CD8-positive, alpha-beta memory T cell (primary cell): ENCODE results near the gene CTDSPL. TPM values are rescaled to one million over a fixed set of nuclear protein-coding genes. Genes with fewer than 3 reads are reported as not detected.

Source experiments
- CTCF ChIA-PET: fragments of 350-600 bp; sonication (Branson Sonifier 250); formaldehyde crosslinking; loops from one replicate; lab custom pipeline; 2021; ENCODE audit warnings: antibody characterized with exemption; lab: Charles Lee
- POLR2A ChIA-PET: fragments of 350-600 bp; sonication (Branson Sonifier 250); formaldehyde crosslinking; loops from one replicate; lab custom pipeline; 2021; ENCODE audit warnings: antibody characterized with exemption; lab: Charles Lee
- DNase-seq, 5 donors: peaks; one replicate each; pipeline versions ENCODE4 v3.0.0 to v3.0.0-alpha.2; 2020 to 2022; ENCODE audit warnings: mixed read lengths in 1 of 5
- H3K27ac ChIP-seq: one replicate; pipeline ENCODE4 v1.7.0; 2013; ENCODE audit warnings: low read depth, mild to moderate bottlenecking, low read length, moderate library complexity
- H3K27me3 ChIP-seq: 2 replicates; pipeline ENCODE4 v1.7.0; 2013; ENCODE audit warnings: low read length, mild to moderate bottlenecking; ENCODE audit not compliant: insufficient read depth, poor library complexity, severe bottlenecking
- H3K36me3 ChIP-seq: 2 replicates; pipeline ENCODE4 v1.7.0; 2013; ENCODE audit warnings: mild to moderate bottlenecking, low read length, moderate library complexity; ENCODE audit not compliant: insufficient read depth
- H3K4me1 ChIP-seq: 2 replicates; pipeline ENCODE4 v1.7.0; 2013; ENCODE audit warnings: mild to moderate bottlenecking, low read length, moderate library complexity; ENCODE audit not compliant: insufficient read depth
- H3K4me3 ChIP-seq: 2 replicates; pipeline ENCODE4 v1.7.0; 2013; ENCODE audit warnings: mild to moderate bottlenecking, low read length
- H3K9me3 ChIP-seq: 2 replicates; pipeline ENCODE4 v1.7.0; 2013; ENCODE audit warnings: mild to moderate bottlenecking, low read length
- H3K27ac Mint-ChIP-seq, 8 donors: one replicate each; pipeline ENCODE4 v1.8.0; 2020 to 2021; ENCODE audit warnings: mixed read lengths in 8 of 8, mild to moderate bottlenecking in 6 of 8, inconsistent platforms in 3 of 8, moderate library complexity in 3 of 8
- H3K27me3 Mint-ChIP-seq, 2 donors: one replicate each; pipeline ENCODE4 v1.8.0; 2020 to 2021; ENCODE audit warnings: mixed read lengths in 2 of 2, mild to moderate bottlenecking in 1 of 2, moderate library complexity in 1 of 2
- H3K36me3 Mint-ChIP-seq, 3 donors: one replicate each; pipeline ENCODE4 v1.8.0; 2020 to 2021; ENCODE audit warnings: mixed read lengths in 3 of 3, inconsistent platforms in 1 of 3, mild to moderate bottlenecking in 1 of 3
- H3K4me1 Mint-ChIP-seq, 3 donors: one replicate each; pipeline ENCODE4 v1.8.0; 2020 to 2021; ENCODE audit warnings: mixed read lengths in 3 of 3, inconsistent platforms in 1 of 3, mild to moderate bottlenecking in 1 of 3
- H3K4me3 Mint-ChIP-seq, 7 donors: one replicate each; pipeline ENCODE4 v1.8.0; 2020 to 2021; ENCODE audit warnings: mixed read lengths in 7 of 7, mild to moderate bottlenecking in 6 of 7, moderate library complexity in 4 of 7, inconsistent platforms in 2 of 7
- H3K9me3 Mint-ChIP-seq, 5 donors: one replicate each; pipeline ENCODE4 v1.8.0; 2020 to 2022; ENCODE audit warnings: mixed read lengths in 5 of 5, mild to moderate bottlenecking in 3 of 5, moderate library complexity in 2 of 5, inconsistent platforms in 1 of 5
- polyA plus RNA-seq: library from polyadenylated mRNA; unstranded; fragments of 300-500 nt; fragmentation: Illumina TruSeq; gene quantifications from one replicate; pipeline ENCODE4 v1.2.3, GENCODE V29; 2021
- total RNA-seq, 2 experiments: library from RNA; stranded (reverse); gene quantifications; one replicate each; pipeline ENCODE4 v1.2.3, GENCODE V29; 2021

Gene CTDSPL
- total and polyA plus RNA-seq, 3 experiments from 2014 or later: 0.74 to 0.84 TPM; not detected in 1

DNA sequence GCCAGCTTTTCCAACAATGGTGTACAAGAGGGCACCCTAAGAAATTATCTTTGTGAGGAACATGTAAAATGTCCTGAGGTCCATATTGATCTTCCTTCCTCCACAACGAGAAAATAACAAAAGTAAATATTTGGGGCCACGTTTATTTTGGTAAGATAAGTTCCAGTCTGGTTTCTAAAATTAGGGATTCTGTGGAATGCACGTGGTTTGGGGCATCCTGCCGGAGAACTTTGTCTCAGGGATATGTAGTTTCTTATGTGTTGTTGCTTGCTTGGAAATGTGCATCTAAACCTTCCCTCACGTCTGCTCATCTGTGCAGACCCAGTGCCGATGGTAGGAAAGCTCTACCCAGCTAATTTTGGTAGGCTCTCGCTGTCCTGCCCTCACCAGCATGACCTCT lies 62.8 kb downstream of the CTDSPL start:
- no peaks in the 10 kb centered on the region for H3K36me3 ChIP-seq
- no peaks in the 10 kb centered on the region for H3K27me3 ChIP-seq
- peaks cover 4 to 8% of the 10 kb centered on the region in 2 donors for H3K27me3 Mint-ChIP-seq
- no peak overlapping the region for H3K27ac ChIP-seq
- DNase-seq: no peak
- no peaks in the 10 kb centered on the region for H3K4me1 Mint-ChIP-seq
- no peak overlapping the region for H3K27ac Mint-ChIP-seq
- no peaks in the 10 kb centered on the region for H3K36me3 Mint-ChIP-seq
- H3K4me3 ChIP-seq: no peak overlapping the region
- ChIA-PET POLR2A (no interaction called here), CTCF (no interaction called here)
- no peaks in the 10 kb centered on the region for H3K9me3 ChIP-seq
- no peaks in the 10 kb centered on the region for H3K4me1 ChIP-seq
- no peaks in the 10 kb centered on the region for H3K9me3 Mint-ChIP-seq
- no peak overlapping the region for H3K4me3 Mint-ChIP-seq

DNA sequence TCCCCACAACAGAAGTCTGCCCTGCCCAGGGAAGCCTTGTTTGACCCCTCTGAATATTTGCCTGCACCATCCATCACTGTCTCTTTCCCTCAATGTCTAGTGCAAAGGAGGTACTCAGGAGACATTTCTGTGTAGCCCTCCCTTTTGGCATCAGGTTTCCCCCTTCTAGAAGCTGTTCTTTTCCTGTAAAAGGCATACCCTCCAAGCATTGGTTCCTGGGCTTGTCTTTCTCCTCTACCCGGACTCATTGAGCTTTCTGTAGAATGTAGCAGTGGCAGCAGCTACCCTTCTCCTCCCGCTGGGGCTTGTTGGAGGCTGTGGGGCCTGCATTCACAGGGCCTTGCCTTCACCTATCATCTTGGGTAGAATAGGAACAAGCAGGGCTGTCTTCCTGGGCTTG lies 63.5 kb downstream of the CTDSPL start:
- Mint-ChIP-seq H3K27ac (no peak overlapping the region), H3K36me3 (no peaks in the 10 kb centered on the region), H3K4me1 (no peaks in the 10 kb centered on the region), H3K4me3 (no peak overlapping the region), H3K9me3 (no peaks in the 10 kb centered on the region), H3K27me3 (peaks cover 3 to 10% of the 10 kb centered on the region in 2 donors)
- Histone ChIP-seq H3K36me3 (no peaks in the 10 kb centered on the region), H3K9me3 (no peaks in the 10 kb centered on the region), H3K4me3 (no peak overlapping the region), H3K27ac (no peak overlapping the region), H3K27me3 (no peaks in the 10 kb centered on the region), H3K4me1 (no peaks in the 10 kb centered on the region)
- DNase-seq: no peak
- ChIA-PET POLR2A (no interaction called here), CTCF (no interaction called here)

- Mint-ChIP-seq H3K27ac (no peak overlapping the region), H3K4me1 (no peaks in the 10 kb centered on the region), H3K36me3 (peaks cover 0 to 4% (median 0%) of the 10 kb centered on the region in 3 donors), H3K27me3 (peaks cover 3 to 15% of the 10 kb centered on the region in 2 donors), H3K9me3 (no peaks in the 10 kb centered on the region), H3K4me3 (no peak overlapping the region)
- Histone ChIP-seq H3K9me3 (no peaks in the 10 kb centered on the region), H3K36me3 (no peaks in the 10 kb centered on the region), H3K27me3 (no peaks in the 10 kb centered on the region), H3K4me1 (no peaks in the 10 kb centered on the region), H3K27ac (no peak overlapping the region), H3K4me3 (no peak overlapping the region)
- DNase-seq: no peak
- ChIA-PET POLR2A (no interaction called here), CTCF (no interaction called here)
Measured at GRCh38 chr3:37926611-37927010, 64.9 kb downstream of the CTDSPL start.

DNA sequence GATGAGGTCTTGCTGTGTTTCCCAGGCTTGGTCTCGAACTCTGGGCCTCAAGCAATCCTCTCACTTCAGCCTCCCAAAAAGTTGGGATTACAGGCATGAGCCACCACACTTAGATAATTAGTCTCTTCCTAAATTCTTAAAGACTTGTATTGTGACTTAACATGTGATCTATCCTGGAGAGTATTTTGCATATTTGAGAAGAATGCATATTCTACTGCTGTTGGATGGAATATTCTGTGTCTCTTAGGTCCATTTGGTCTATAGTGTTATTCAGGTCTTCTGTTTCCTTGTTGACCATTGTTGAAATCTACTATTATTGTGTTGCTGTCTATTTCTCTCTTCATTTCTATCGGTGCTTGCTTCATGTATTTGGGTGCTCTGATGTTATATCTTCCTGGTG lies 68.8 kb downstream of the CTDSPL start:
- Mint-ChIP-seq H3K4me3 (no peak overlapping the region), H3K4me1 (no peaks in the 10 kb centered on the region), H3K36me3 (peaks cover 0 to 4% (median 0%) of the 10 kb centered on the region in 3 donors), H3K27me3 (peaks cover 5 to 27% of the 10 kb centered on the region in 2 donors), H3K9me3 (no peaks in the 10 kb centered on the region), H3K27ac (no peak overlapping the region)
- H3K9me3 ChIP-seq: no peaks in the 10 kb centered on the region
- no peaks in the 10 kb centered on the region for H3K27me3 ChIP-seq
- no peak overlapping the region for H3K4me3 ChIP-seq
- no peaks in the 10 kb centered on the region for H3K4me1 ChIP-seq
- ChIA-PET POLR2A (no interaction called here), CTCF (no interaction called here)
- no peak overlapping the region for H3K27ac ChIP-seq
- no peak for DNase-seq
- H3K36me3 ChIP-seq: no peaks in the 10 kb centered on the region

DNA sequence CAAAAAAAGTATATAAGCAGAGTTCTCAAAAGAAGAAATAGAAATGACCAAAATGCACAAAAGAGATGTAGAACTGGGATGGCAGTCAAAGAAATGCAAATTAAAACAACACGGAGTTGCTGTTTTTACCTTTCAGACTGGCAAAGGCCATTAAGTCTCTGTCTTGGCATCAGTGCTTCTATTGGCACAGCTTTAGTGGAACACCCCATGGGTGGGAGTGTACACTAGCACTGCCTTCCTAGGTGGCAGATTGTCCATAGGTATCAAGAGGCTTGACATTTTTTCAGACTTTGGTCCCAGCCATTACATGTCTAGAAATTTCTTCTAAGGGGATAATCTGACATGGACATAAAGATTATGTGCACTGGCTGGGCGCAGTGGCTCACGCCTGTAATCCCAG lies 70.8 kb downstream of the CTDSPL start:
- H3K27me3 Mint-ChIP-seq: peaks cover 4 to 36% of the 10 kb centered on the region in 2 donors
- H3K27ac Mint-ChIP-seq: no peak overlapping the region
- peaks cover 0 to 4% (median 0%) of the 10 kb centered on the region in 3 donors for H3K36me3 Mint-ChIP-seq
- H3K4me3 Mint-ChIP-seq: no peak overlapping the region
- no peaks in the 10 kb centered on the region for H3K4me1 Mint-ChIP-seq
- Histone ChIP-seq H3K27ac (no peak overlapping the region), H3K36me3 (no peaks in the 10 kb centered on the region), H3K9me3 (no peaks in the 10 kb centered on the region), H3K4me3 (no peak overlapping the region), H3K4me1 (no peaks in the 10 kb centered on the region), H3K27me3 (no peaks in the 10 kb centered on the region)
- H3K9me3 Mint-ChIP-seq: no peaks in the 10 kb centered on the region
- ChIA-PET POLR2A (no interaction called here), CTCF (no interaction called here)
- no peak for DNase-seq

GRCh38 chr3:37934631-37935289 lies 73.1 kb downstream of the CTDSPL start:
- Mint-ChIP-seq H3K4me3 (no peak overlapping the region), H3K4me1 (no peaks in the 10 kb centered on the region), H3K36me3 (peaks cover 0 to 4% (median 0%) of the 10 kb centered on the region in 3 donors), H3K27ac (no peak overlapping the region), H3K9me3 (no peaks in the 10 kb centered on the region), H3K27me3 (peaks cover 5 to 33% of the 10 kb centered on the region in 2 donors)
- Histone ChIP-seq H3K36me3 (no peaks in the 10 kb centered on the region), H3K4me3 (no peak overlapping the region), H3K27me3 (no peaks in the 10 kb centered on the region), H3K9me3 (no peaks in the 10 kb centered on the region), H3K27ac (no peak overlapping the region), H3K4me1 (no peaks in the 10 kb centered on the region)
- ChIA-PET POLR2A (no interaction called here), CTCF (no interaction called here)
- no peak for DNase-seq

- H3K36me3 Mint-ChIP-seq: peaks cover 0 to 4% (median 0%) of the 10 kb centered on the region in 3 donors
- no peak overlapping the region for H3K4me3 ChIP-seq
- H3K27ac ChIP-seq: no peak overlapping the region
- no peaks in the 10 kb centered on the region for H3K36me3 ChIP-seq
- ChIA-PET POLR2A (no interaction called here), CTCF (no interaction called here)
- no peaks in the 10 kb centered on the region for H3K4me1 ChIP-seq
- no peak overlapping the region for H3K27ac Mint-ChIP-seq
- H3K9me3 Mint-ChIP-seq: no peaks in the 10 kb centered on the region
- no peaks in the 10 kb centered on the region for H3K9me3 ChIP-seq
- no peaks in the 10 kb centered on the region for H3K27me3 ChIP-seq
- no peaks in the 10 kb centered on the region for H3K4me1 Mint-ChIP-seq
- DNase-seq: no peak
- no peak overlapping the region for H3K4me3 Mint-ChIP-seq
- peaks cover 5 to 33% of the 10 kb centered on the region in 2 donors for H3K27me3 Mint-ChIP-seq
Measured at GRCh38 chr3:37935290-37935668, 73.6 kb downstream of the CTDSPL start.

GRCh38 chr3:37935756-37936666 lies 74.3 kb downstream of the CTDSPL start:
- Mint-ChIP-seq H3K4me1 (no peaks in the 10 kb centered on the region), H3K9me3 (no peaks in the 10 kb centered on the region), H3K4me3 (no peak overlapping the region), H3K27ac (no peak overlapping the region), H3K36me3 (no peaks in the 10 kb centered on the region), H3K27me3 (peaks cover 5 to 27% of the 10 kb centered on the region in 2 donors)
- no peak for DNase-seq
- ChIA-PET POLR2A (no interaction called here), CTCF (no interaction called here)
- H3K36me3 ChIP-seq: no peaks in the 10 kb centered on the region
- no peaks in the 10 kb centered on the region for H3K4me1 ChIP-seq
- no peaks in the 10 kb centered on the region for H3K9me3 ChIP-seq
- no peak overlapping the region for H3K4me3 ChIP-seq
- H3K27ac ChIP-seq: no peak overlapping the region
- no peaks in the 10 kb centered on the region for H3K27me3 ChIP-seq
